Fibroblast of lung (primary cell): ENCODE data around the gene MRPS6. TPM values are rescaled to one million over a fixed set of nuclear protein-coding genes. Genes with fewer than 3 reads are reported as not detected.

Experiments used
- DNase-seq, 2 donors: peaks; one replicate each; pipeline versions ENCODE4 v3.0.0 to v3.0.0-alpha.2; 2010; ENCODE audit warnings: low read depth in 2 of 2
- H2AFZ ChIP-seq: 2 replicates; pipeline ENCODE4 v1.5.1; 2012; ENCODE audit warnings: low read length, control low read depth, inconsistent platforms
- H3K27ac ChIP-seq: 2 replicates; pipeline ENCODE4 v1.5.1; 2011; ENCODE audit warnings: low read length, control low read depth; ENCODE audit not compliant: insufficient read depth
- H3K27me3 ChIP-seq: 2 replicates; pipeline ENCODE4 v1.5.1; 2011; ENCODE audit warnings: mild to moderate bottlenecking, low read length; ENCODE audit not compliant: control insufficient read depth, insufficient read depth
- H3K36me3 ChIP-seq: 2 replicates; pipeline ENCODE4 v1.5.1; 2011; ENCODE audit warnings: low read length; ENCODE audit not compliant: control insufficient read depth, insufficient read depth
- H3K4me1 ChIP-seq: 2 replicates; pipeline ENCODE4 v1.5.1; 2011; ENCODE audit warnings: low read length; ENCODE audit not compliant: control insufficient read depth, insufficient read depth; ENCODE audit errors: extremely low read depth
- H3K4me2 ChIP-seq: 2 replicates; pipeline ENCODE4 v1.5.1; 2011; ENCODE audit warnings: low read length, control low read depth; ENCODE audit not compliant: insufficient read depth; ENCODE audit errors: extremely low read depth
- H3K4me3 ChIP-seq, 4 experiments: fragments of 200-600 bp in 1 of 4; sonication (generic) in 1 of 4; replicated peaks in 1 of 4; 2 replicates each; pipeline ENCODE4 v1.5.1; 2011 to 2016; ENCODE audit warnings: low read length in 4 of 4, low read depth in 3 of 4, mild to moderate bottlenecking in 3 of 4, control low read depth in 2 of 4, inconsistent platforms in 1 of 4, mixed read lengths in 1 of 4; ENCODE audit not compliant: insufficient read depth in 1 of 4; ENCODE audit errors: control extremely low read depth in 1 of 4
- H3K79me2 ChIP-seq: 2 replicates; pipeline ENCODE4 v1.5.1; 2012; ENCODE audit warnings: mild to moderate bottlenecking, low read length, inconsistent platforms; ENCODE audit not compliant: control insufficient read depth, insufficient read depth
- H3K9ac ChIP-seq: 2 replicates; pipeline ENCODE4 v1.5.1; 2011; ENCODE audit warnings: mild to moderate bottlenecking, low read length, control low read depth; ENCODE audit not compliant: insufficient read depth
- H3K9me3 ChIP-seq: 2 replicates; pipeline ENCODE4 v1.5.1; 2012; ENCODE audit warnings: low read depth, low read length; ENCODE audit not compliant: control insufficient read depth, insufficient read depth
- H4K20me1 ChIP-seq: 2 replicates; pipeline ENCODE4 v1.5.1; 2011; ENCODE audit warnings: low read length; ENCODE audit not compliant: control insufficient read depth, insufficient read depth; ENCODE audit errors: extremely low read depth
- CTCF ChIP-seq, 2 donors: IDR thresholded peaks in 1 of 2; conservative IDR thresholded peaks in 1 of 2; 1 replicate in 1 of 2; 2 replicates in 1 of 2; pipeline ENCODE4 v1.5.1; 2011 to 2012; ENCODE audit warnings: low read length in 2 of 2, control low read depth in 1 of 2, inconsistent platforms in 1 of 2, low read depth in 1 of 2, mild to moderate bottlenecking in 1 of 2
- EZH2 ChIP-seq: IDR thresholded peaks from 2 replicates; pipeline ENCODE4 v1.5.1; 2012; ENCODE audit warnings: low read length, control low read depth, mild to moderate bottlenecking; ENCODE audit errors: missing control alignments
- polyA plus RNA-seq, 2 donors: library from polyadenylated mRNA; depleted of rRNA in 1 of 2; stranded (reverse) in 1 of 2; unstranded in 1 of 2; fragments of >200 nt; gene quantifications; 2 replicates each; pipeline ENCODE4 v1.2.1, GENCODE V29; 2011 to 2012; ENCODE audit warnings: missing spikeins in 1 of 2
- total RNA-seq: library from RNA; depleted of rRNA; stranded (reverse); fragments of >200 nt; gene quantifications from 2 replicates; pipeline ENCODE4 v1.2.1, GENCODE V29; 2014

MRPS6 gene
- total and polyA plus RNA-seq, 2 donors (not counting 1 experiment from before 2014, with no cell fraction given): 20.0 to 45.6 TPM

GRCh38 chr21:34170886-34171285 is 97.5 kb downstream of the MRPS6 start:
- Histone ChIP-seq H3K79me2 (no peaks in the 10 kb centered on the region), H3K4me1 (no peaks in the 10 kb centered on the region), H3K4me2 (no peak overlapping the region), H4K20me1 (no peaks in the 10 kb centered on the region), H3K27ac (no peak overlapping the region), H3K4me3 (no peak overlapping the region), H3K9me3 (peaks cover 5% of the 10 kb centered on the region), H3K27me3 (no peaks in the 10 kb centered on the region), H3K9ac (no peak overlapping the region), H2AFZ (no peak overlapping the region), H3K36me3 (no peaks in the 10 kb centered on the region)
- DNase-seq: no peak
- TF ChIP-seq CTCF (conservative IDR thresholded peaks at IDR 0.05 in 1 of 2, IDR thresholded peaks at IDR 0.05 in 1 of 2; ENCODE audit: low read depth in 1 of 2, low read length in 2 of 2) (no peak), EZH2 (no peak)

- no peak for DNase-seq
- no peak overlapping the region for H3K4me2 ChIP-seq
- no peak overlapping the region for H3K4me3 ChIP-seq
- no peaks in the 10 kb centered on the region for H3K27me3 ChIP-seq
- no peak overlapping the region for H3K27ac ChIP-seq
- H2AFZ ChIP-seq: no peak overlapping the region
- no peaks in the 10 kb centered on the region for H3K4me1 ChIP-seq
- no peak overlapping the region for H3K9ac ChIP-seq
- H3K9me3 ChIP-seq: no peaks in the 10 kb centered on the region
- H3K36me3 ChIP-seq: no peaks in the 10 kb centered on the region
- TF ChIP-seq CTCF (conservative IDR thresholded peaks at IDR 0.05 in 1 of 2, IDR thresholded peaks at IDR 0.05 in 1 of 2; ENCODE audit: low read depth in 1 of 2, low read length in 2 of 2): no peak
- TF ChIP-seq EZH2: no peak
- H4K20me1 ChIP-seq: no peaks in the 10 kb centered on the region
- H3K79me2 ChIP-seq: no peaks in the 10 kb centered on the region
These were observed 101.1 kb downstream of the MRPS6 start for GRCh38 chr21:34174470-34174869.

- Histone ChIP-seq H3K4me3 (no peak overlapping the region), H3K27me3 (no peaks in the 10 kb centered on the region), H3K79me2 (no peaks in the 10 kb centered on the region), H3K9me3 (no peaks in the 10 kb centered on the region), H3K4me2 (no peak overlapping the region), H3K9ac (no peak overlapping the region), H3K36me3 (no peaks in the 10 kb centered on the region), H3K4me1 (no peaks in the 10 kb centered on the region), H4K20me1 (no peaks in the 10 kb centered on the region), H2AFZ (no peak overlapping the region), H3K27ac (no peak overlapping the region)
- DNase-seq: no peak
- TF ChIP-seq EZH2: no peak
- no peak for TF ChIP-seq CTCF (conservative IDR thresholded peaks at IDR 0.05 in 1 of 2, IDR thresholded peaks at IDR 0.05 in 1 of 2; ENCODE audit: low read depth in 1 of 2, low read length in 2 of 2)
These were observed 103.1 kb downstream of the MRPS6 start for GRCh38 chr21:34176448-34176847.
